Measurements from ENCODE around the gene GNG7. TPM values are rescaled to one million over a fixed set of nuclear protein-coding genes. Genes with fewer than 3 reads are reported as not detected.
"Not testable (repeated sequence)": the region's sequence is repeated elsewhere in the genome, so short reads cannot be mapped to it uniquely, and the experiment has no call there.

Gene GNG7
- total RNA-seq, 1 experiment from 2014 or later: 1.1 TPM

DNA sequence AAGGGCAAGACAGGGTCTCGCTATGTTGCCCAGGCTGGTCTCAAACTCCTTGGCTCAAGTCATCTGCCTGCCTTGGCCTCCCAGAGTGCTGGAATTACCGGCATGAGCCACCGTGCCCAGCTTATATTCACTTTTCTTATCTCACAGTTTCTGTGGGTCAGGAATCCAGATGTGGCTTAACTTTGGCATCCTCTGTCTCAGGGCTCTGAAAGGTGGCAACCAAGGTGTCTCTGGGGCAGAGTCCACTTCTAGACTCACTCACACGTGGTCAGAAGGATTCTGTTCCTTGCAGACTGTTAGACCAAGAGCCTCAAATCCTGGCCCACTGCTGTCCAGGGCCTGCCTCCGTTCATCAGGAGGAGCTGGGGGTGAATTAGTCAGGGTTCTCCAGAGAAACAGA is 238.1 kb downstream of the GNG7 start:
- no peak for DNase-seq (ENCODE audit: low spot score)

- not testable (repeated sequence) for DNase-seq (ENCODE audit: low spot score)
Measured at GRCh38 chr19:2463694-2464093, 238.8 kb downstream of the GNG7 start.

- DNase-seq (ENCODE audit: low spot score): peak; percentile 98
Measured at GRCh38 chr19:2462635-2463421, 239.7 kb downstream of the GNG7 start.

- peak; percentile 92 for DNase-seq (ENCODE audit: low spot score)
Measured at GRCh38 chr19:2461751-2462634, 240.5 kb downstream of the GNG7 start.

Other genes starting within 250 kb of the GNG7 start
- 232 and 348 TPM in 2 replicates for gene LMNB2, start 245.7 kb downstream of the GNG7 start, total RNA-seq (2014; rRNA removed; shearing (Covaris generic))
- gene GADD45B, start 226.6 kb downstream of the GNG7 start, total RNA-seq (2014; rRNA removed; shearing (Covaris generic)): 92.7 and 97.6 TPM in 2 replicates
- 14.9 and 18.3 TPM in 2 replicates for gene DIRAS1, start 18.7 kb upstream of the GNG7 start, total RNA-seq (2014; rRNA removed; shearing (Covaris generic))
- gene SLC39A3, start 37.3 kb upstream of the GNG7 start, total RNA-seq (2014; rRNA removed; shearing (Covaris generic)): 91.0 and 100 TPM in 2 replicates
- gene SGTA, start 80.6 kb upstream of the GNG7 start, total RNA-seq (2014; rRNA removed; shearing (Covaris generic)): 112 and 114 TPM in 2 replicates
- 390 and 397 TPM in 2 replicates for gene THOP1, start 82.8 kb upstream of the GNG7 start, total RNA-seq (2014; rRNA removed; shearing (Covaris generic))
- gene ZNF554, start 117.2 kb upstream of the GNG7 start, total RNA-seq (2014; rRNA removed; shearing (Covaris generic)): 4.6 and 4.8 TPM in 2 replicates
- gene ZNF555, start 138.8 kb upstream of the GNG7 start, total RNA-seq (2014; rRNA removed; shearing (Covaris generic)): 8.2 and 8.4 TPM in 2 replicates
- gene ZNF556, start 164.6 kb upstream of the GNG7 start, total RNA-seq (2014; rRNA removed; shearing (Covaris generic)): not detected in 2 replicates
- 7.2 and 9.2 TPM in 2 replicates for gene ZNF57, start 198.2 kb upstream of the GNG7 start, total RNA-seq (2014; rRNA removed; shearing (Covaris generic))
- 6.5 and 9.0 TPM in 2 replicates for gene ZNF77, start 242.3 kb upstream of the GNG7 start, total RNA-seq (2014; rRNA removed; shearing (Covaris generic))

Data from A172 (cell line).